CD4-positive, alpha-beta T cell treated with Interleukin-15 for 1 hour (primary cell): ENCODE measurements around the gene GOLGA6L9.
"Not testable (repeated sequence)": the region's sequence is repeated elsewhere in the genome, so short reads cannot be mapped to it uniquely, and the experiment has no call there.

ENCODE experiments used
- DNase-seq: peaks from one replicate; pipeline ENCODE4 v3.0.0-alpha.2; 2020

The GOLGA6L9 gene

DNA sequence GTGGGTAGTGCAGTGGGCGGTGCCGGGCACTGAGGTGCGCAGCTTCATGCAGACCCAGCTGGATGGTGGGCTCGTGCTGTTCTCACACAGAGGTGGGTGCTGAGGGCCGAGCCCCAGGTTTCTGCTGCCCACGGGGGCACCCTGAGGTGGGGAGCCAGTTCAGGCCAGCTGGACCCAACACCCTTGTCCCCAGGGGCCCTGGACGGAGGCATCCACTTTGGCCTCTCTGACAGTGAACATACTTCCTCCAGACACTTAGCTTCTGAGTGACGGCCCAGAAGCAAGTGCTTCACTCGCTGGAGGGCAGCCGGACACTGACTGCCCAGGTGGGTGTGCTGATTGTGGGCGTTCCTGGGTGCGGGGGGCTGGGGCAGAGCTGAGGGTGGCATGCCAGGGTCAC, 39.8 kb downstream of the GOLGA6L9 start:
- DNase-seq = not testable (repeated sequence)

DNA sequence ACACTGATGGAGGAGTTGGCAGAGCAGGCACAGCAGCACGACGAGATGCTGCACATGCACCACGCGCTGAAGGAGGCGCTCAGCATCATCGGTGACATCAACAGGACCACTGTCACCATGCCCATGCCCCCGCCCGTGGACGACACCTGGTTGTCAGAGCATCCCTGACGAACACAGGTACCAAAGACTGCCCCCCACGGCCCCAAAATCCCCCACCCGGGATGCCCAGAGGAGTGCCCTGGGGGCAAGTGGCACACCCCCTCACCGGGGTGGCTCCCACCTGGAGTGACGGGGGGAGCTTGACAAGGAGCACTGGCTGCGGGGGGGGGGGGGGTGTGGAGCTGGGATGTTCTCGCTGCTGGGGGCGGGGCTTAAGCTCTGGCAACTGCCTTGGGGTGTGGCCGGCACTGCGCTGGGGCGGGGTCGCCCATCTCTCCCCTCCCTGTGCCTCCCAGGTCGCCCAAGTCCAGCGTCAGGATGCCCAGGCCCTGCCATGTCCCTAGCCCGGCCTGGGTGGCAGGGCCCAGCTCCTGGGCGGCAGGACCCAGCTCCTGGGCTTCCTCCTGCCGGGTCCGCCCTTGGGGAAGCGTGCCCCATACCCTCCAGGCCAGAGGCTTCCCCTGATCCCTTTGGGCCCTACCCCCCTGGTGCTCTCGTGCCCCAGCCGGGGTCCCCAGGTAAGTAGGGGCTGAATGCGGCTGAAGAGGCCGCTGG, 42.8 kb downstream of the GOLGA6L9 start:
- peak; percentile 18 for DNase-seq

DNA sequence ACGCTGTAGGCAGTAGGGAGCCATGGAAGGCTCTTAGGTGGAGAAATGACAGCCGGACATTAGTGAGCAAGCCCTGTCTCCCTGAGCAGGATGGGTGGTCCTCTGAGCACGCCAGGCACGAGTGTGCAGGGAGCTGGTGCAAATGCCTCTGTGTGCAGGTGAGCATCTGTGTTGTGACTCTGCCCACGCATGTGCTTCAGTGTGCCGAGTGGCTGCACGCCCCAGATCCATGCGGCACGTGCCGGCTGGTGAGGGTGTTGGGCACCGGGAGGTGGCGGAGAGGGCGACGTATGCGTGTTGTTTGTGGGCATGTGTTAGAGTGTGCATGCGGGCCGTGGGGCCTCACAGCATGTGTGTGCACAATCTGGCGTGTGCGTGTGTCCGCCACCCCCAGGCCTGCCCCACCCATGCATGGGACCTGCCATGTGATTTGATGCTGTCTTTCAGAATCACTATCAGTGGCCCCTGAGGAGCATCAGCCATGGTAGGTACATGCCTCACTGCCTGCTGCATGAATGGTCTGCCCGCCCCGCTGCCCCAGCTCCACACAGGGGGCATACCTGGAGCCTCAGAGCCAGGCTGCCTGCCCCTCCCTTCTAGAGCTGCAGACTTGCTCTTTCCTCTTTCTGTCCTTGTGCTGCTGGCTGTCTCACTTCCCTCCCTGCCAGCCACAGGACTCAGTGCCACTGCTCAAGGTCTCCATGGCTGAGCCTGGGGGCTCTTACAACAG, 45.1 kb downstream of the GOLGA6L9 start:
- peak; percentile 18 for DNase-seq

DNA sequence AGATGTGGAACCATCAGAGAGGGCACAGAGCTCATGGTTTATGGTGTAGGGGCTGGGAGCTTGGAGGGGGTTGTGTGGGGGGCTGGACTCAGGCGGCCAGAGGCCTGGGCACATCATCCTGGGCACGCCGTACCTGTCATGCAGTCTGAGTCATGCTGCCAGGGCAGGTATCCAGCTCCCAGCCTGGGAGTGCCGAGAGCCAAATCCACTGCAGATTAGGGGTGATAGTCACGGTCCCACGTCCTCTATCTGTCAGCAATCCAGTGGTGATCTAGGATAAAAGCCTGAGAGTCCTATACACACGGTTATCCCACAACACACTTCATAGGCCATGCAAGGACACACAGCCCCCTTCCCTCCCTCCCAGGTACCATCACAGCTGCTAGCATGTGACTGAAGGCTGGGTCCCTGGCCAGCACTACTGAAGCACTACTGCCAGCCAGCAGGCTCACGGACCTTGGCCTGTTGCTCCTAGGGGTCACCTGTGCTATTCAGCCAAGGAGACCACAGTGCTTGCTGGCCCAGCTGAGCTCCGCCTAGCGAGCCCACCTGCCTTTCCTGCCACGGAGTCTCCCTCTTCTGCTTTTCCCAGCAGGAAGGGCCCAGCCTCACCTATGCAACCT, 45.8 kb downstream of the GOLGA6L9 start:
- DNase-seq = peak; percentile 15

DNA sequence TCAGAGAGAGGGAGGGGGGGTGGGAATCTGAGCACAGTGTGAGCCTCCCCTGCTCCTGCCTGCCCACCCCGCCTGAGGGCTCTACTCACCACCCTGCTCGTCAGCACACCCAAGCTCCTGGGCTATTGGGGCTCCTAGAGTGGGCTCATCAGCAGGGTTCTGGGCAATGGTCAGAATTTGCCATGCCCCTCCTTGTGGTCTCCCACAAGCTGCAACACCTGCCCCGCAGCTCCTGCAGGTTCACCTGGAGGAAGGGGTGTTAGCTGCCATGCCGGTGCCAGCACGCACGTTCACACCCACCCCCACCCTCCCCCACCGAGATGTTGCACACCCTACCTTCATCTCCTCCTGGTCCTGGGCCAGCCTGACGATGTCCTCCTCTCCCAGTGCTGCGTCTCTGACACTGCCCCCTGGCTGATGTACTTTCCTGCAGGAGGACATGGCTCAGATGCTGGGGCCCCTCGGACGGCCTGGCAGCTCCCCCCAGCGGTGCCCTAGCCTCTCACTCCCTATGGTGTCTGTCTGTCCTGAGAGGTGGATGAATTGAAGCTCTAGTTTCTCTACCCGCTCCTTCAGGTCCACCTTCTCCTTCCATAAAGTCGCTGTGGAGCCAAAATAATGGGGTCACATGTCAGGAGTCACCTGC, 47.2 kb downstream of the GOLGA6L9 start:
- peak; percentile 23 for DNase-seq

DNA sequence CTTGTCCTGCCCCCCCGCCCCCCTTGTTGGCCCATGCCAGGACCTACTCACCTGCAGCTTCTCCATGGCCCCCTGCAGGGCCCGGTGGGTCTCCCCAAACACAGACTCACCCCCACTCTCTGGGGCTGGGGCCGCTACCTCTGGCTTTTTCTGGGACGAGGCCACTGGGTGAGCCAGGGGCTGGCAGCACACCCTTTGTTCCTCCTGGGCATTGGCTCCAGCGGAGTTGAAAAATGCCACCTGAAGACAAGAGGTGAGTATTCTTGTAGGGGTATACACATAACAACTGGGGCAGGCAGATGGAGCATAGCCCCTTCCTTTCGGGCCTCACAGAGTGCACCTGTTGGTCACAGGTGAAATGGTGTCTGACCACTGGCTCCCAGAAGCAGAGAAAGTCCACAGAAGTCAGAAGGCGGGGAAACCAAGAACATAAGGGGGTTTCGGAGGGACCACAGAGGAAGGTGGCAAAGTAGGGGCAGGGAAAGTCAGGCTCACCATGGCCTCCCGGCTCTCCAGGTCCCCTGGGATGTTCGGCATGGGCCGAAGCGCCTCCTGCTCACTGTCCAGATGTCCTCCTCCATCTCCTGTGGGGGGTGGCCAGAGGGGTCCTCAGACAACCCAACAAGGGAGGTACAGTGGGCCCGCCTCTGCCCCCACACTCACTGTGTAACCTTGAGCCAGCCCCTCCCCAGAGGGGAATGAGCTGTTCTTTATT, 47.9 kb downstream of the GOLGA6L9 start:
- DNase-seq = peak; percentile 19
